GM19452 (cell line): ENCODE results near the gene PPP1R3G.
A peak's percentile ranks its signal among the peaks of the same experiment; 100 is the strongest.
"Not testable (repeated sequence)": the region's sequence is repeated elsewhere in the genome, so short reads cannot be mapped to it uniquely, and the experiment has no call there.

Experiments used
- ATAC-seq: cut with Tn5 transposase; IDR thresholded peaks from one replicate; pipeline ENCODE4 v1.9.1; 2021; ENCODE audit not compliant: unreplicated experiment

Gene PPP1R3G

GRCh38 chr6:5116243-5116991 lies 31.3 kb downstream of the PPP1R3G start:
- ATAC-seq: no peak

DNA sequence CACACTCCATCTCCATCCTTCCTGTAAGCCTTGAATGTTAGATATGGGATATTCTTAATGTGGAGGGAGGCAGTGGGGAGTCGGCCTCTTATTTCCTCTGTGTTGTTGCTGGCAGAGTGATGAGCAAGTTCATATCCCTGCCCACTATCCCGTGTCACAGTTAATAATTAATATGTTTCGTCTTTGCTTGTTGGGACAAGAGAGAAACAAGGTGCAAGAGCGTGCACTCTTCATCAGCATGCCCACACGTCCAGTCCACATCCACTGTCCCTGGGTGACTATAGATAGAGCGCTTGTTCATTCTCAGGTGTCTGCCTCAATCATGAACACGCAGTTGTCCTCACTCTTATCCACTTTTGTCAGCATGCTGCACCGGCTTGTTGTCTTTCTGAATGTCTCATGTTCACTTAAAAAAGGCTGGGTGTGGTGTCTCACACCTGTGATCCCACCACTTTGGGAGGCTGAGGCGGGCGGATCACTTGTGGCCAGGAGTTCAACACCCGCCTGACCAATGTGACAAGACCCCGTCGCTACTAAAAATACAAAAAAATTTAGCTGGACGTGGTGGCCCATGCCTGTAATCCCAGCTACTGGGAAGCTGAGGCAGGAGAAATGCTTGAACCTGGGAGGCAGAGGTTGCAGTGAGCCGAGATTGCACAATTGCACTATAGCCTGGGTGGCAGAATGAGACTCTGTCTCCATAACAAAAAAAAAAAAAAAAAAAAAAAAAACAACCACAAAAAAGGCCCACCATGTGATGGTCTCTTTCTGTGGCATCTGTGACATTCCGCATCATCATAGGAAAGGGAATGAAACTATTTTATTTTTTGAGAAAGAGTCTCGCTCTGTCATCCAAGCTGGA lies 34.2 kb downstream of the PPP1R3G start:
- no peak for ATAC-seq

- ATAC-seq: no peak
Measured at GRCh38 chr6:5120011-5120410, 34.9 kb downstream of the PPP1R3G start.

GRCh38 chr6:5120543-5120942 lies 35.4 kb downstream of the PPP1R3G start:
- not testable (repeated sequence) for ATAC-seq

DNA sequence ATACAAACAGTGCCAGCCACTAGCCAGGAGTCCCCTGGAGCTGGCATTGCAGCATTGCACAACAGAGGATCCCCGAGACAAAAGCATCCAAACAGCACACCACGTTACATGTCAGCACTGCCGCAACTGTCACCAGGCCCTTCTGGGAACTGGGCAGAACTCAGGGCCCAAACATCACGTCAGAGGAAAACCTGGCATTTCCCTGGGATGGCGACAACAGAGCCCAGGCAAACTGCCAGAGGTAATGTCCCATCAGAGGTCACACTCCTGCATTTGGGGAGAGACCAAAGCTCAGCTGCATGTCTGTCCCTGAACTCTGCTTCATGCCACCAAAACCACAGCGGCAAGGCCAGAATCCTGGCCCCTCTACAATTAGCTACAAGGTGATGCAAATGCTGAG lies 36.3 kb downstream of the PPP1R3G start:
- no peak for ATAC-seq

- no peak for ATAC-seq
Measured at GRCh38 chr6:5121956-5122355, 36.8 kb downstream of the PPP1R3G start.

GRCh38 chr6:5122504-5123112 lies 37.5 kb downstream of the PPP1R3G start:
- no peak for ATAC-seq

DNA sequence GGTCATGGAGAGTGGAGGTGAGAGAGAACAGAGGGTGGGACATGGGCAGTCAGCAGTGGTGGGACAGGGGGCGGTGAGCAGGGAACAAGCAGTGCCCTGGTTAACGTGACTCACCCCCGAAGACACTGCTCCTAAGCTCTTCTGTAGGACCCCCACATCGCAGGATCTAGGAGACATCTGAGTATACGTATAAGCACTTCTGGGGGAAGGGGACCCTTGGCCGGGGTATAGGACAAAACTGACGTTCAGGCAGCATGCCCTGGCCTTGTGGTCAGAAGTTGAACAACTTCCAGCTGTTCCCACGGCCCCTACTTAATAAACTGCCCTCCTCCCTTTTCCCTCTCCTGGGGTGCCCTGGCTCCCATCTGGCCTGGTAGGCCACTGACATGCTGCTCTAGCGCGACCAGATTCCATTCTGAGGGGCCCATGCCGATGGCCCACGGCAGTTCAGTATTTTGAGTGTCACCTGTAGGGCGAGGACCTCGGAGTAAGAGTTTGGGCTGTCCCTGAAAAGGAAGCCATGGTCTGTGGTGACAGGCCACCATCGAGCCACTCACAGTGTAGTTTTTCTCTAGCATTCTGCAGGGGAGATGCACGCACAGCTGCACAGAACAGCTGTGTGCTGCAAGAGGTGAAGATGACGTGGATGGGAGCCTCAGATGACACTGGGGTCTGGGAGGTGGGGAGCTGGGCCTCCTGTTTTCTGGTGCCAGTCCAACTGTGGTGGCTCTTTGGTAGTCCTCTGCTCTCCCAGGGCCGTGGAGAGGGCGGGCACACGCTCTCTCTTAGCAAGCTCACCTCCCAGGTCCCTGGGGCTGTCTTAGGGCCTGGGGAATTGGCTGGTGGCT lies 38.4 kb downstream of the PPP1R3G start:
- no peak for ATAC-seq

DNA sequence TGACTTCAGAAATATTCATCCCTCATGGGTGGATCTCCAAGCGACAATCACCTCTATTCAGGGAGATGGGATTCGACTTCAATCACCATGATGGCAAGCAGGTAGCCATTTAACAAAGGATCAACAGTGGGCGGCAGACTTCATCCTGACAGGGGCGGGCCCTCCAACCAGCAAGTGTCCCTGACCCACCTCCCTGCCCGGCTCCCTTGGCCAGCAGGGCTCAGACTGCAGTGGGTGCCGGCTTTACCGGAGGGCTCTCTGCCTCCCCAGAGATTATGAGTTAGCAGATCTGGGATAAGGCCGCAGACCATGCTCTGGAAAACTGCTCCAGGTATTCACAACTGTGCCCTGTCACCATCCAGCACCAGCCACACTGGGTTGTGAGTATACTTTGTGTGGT lies 39.4 kb downstream of the PPP1R3G start:
- ATAC-seq: no peak

DNA sequence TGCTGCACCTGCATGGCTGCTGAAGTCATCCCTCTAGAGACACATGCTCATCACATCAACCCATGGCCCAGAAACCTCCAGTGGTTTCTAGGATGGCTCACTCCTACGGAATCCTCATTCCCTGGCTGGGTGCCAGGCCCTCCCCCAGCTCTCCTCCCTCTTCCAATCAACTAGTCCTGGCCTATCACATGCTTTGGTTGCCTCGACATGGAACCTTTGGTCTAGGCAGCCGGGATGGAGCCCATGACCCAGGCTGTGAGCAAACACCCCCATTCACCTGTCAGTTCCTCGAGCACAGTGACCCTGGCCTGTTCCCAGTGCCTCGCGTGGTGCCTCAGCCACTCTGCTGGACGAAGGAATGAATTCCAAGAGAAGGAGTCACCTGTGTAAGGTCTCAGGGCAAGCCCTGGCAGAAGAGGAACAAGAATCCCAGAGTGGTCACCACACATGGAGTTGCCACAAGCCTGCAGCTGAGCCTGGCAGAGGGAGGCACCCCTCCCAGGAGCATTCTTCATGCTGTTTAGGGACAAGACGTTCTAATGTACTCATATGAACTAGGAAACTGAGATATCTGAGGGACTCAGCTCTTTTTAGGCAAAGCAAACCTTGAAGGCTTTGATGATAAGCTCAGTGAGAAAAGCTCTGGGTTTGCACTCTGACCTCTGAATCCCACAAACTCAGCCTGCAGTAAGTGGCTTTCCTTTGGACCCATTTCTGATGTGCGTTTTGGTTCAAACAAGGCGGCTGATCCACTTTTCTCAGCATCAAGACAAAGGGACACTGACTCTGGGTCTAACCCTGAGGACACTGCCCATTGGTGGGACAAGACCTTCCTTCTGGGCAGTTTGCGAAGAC lies 40.2 kb downstream of the PPP1R3G start:
- ATAC-seq: no peak

- no peak for ATAC-seq
Measured at GRCh38 chr6:5126214-5126613, 41.1 kb downstream of the PPP1R3G start.

DNA sequence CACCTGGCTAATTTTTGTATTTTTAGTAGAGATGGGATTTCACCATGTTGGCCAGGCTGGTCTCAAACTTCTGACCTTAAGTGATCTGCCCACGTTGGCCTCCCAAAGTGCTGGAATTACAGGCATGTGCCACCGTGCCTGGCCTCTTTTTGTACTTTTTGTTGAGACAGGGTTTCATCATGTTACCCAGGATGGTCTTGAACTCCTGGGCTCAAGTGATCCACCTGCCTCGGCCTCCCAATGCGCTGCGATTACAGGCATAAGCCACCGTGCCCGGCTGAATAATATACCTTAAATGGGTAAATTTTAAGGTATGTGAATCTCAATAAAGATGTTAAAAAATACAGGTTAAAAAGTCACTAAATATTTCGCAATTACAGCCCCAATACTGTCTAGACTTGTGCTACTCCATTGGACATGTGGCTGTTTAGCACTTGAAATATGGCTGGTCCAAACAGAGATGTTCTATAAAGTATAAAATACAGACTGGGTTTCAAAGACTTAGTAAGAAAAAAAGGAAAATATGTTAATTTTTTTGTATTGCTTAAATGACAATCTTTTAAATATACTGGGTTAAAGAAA lies 42.1 kb downstream of the PPP1R3G start:
- ATAC-seq: no peak

- no peak for ATAC-seq
Measured at GRCh38 chr6:5128351-5128750, 43.2 kb downstream of the PPP1R3G start.

- no peak for ATAC-seq
Measured at GRCh38 chr6:5130135-5130866, 45.2 kb downstream of the PPP1R3G start.

DNA sequence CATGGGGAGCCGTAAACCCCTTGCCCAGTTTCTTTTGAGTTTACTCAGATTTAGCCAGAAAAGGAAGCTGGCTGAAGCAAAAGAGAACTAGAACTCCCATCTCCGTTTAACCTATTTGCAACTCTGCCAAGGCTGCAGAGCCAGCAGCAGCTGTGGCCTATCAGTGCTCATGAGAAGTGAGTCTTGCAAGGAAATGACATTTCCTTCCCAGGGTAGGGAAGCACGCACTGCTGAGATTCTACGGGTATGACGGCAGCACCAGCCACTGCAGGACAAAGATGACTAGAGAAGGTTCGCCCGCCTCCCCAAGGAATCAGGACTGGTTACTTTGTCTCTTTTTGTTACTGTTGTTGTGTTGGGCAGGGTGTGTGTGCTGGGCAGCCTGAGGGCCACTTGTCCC lies 47.6 kb downstream of the PPP1R3G start:
- peak; percentile 74 for ATAC-seq

DNA sequence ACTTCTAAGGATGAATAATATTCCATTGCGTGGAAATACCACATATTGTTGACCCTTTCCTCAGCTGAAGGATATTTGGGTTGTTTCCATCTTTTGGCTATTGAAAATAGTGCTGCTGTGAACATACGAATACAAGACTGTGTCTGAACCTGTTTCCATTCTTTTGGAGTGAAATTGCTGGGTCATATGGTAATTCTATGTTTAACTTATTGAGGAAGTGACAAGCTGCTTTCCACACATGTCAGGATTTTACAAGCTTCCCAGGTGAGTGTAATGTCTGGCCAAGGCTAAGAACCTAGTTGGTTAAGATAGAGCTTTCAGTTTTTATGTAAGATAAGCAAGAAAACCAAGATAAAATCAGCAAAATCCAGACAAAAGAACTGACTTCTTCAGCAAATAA lies 48.8 kb downstream of the PPP1R3G start:
- no peak for ATAC-seq

- no peak for ATAC-seq
Measured at GRCh38 chr6:5135788-5136376, 50.7 kb downstream of the PPP1R3G start.

DNA sequence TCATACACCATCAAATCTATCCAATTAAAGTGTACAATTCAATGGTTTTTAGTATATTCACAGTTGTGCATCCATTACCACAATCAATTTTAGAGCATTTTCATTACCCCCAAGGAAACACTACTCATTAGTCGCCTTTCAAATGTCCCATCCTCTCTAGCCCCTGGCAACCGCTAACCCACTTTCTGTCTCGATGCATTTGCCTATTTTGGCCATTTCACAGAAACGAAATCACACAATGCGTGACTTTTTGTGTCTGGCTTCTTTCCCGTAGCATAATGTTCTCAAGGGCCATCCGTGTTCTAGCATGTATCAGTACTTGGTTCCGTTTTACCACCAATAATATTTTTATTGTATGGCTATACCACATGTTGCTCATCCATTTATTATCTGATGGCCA lies 51.7 kb downstream of the PPP1R3G start:
- no peak for ATAC-seq
